NCI-H1930 (cell line): ENCODE results near the gene BCL11B.
"Not testable (repeated sequence)": the region's sequence is repeated elsewhere in the genome, so short reads cannot be mapped to it uniquely, and the experiment has no call there.

Experiments
- DNase-seq, 2 experiments: peaks; one replicate each; lab custom pipeline; 2025; lab: John Stamatoyannopoulos, UW

Gene BCL11B

GRCh38 chr14:99239661-99240092 lies 32.3 kb downstream of the BCL11B start:
- DNase-seq = no peak

DNA sequence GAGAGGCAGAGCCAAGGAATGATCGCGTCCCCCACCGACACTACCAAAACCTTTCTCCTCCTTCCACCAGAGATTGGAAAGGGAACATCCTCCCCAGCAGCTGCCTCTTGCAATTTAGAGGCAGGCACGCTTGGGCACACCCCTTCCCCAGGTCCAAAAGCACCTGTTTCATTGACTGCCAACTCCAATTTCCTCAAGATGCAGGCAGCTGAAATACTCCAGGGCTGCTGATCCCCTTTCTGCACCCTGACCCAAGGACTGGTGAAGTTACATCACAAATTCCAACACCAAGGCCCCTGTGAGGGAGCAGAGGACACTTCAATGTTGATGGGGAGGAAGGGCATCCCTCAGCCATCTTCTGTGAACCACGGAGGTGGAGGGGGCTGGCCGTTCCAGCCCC lies 33.8 kb downstream of the BCL11B start:
- no peak for DNase-seq

- no peak for DNase-seq
These were observed 34.7 kb downstream of the BCL11B start for GRCh38 chr14:99237288-99237687.

- DNase-seq = no peak
These were observed 35.4 kb downstream of the BCL11B start for GRCh38 chr14:99236386-99237138.

DNA sequence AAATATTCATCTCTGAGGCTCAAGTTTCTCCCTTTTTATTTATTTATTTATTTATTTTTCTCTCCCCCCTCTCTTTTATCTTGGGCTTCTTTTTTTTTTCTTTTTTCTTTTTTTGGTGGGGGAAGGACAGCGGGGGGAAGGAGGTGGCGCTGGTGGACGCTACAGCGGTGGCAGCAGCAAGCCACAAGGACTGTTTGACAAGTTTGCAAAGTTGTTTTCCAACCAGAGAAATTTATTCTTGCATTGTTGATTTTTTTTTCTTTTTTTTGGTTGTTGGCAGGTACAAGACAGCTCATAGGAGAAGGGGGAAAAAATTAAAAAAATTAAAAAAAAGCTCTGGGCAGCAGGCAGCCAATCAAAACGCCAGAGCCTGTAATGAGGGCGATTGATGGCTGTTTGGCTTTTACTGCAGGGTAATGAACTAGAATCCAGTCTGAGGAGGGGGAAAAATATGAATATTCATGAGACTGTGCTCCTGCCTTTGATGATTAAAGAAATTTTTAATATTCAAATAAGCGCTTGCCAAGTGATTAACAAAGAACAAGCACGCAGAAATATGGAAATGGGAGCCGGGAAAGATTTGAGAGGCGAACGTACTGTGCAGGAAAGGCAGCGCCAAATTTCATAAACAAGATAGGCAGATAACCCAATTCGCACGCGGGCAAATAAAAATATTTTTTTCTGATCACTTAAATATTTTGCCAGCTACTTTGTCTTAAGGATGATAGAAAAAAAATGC lies 36.2 kb downstream of the BCL11B start:
- no peak for DNase-seq

- no peak for DNase-seq
These were observed 36.9 kb downstream of the BCL11B start for GRCh38 chr14:99234961-99235571.

GRCh38 chr14:99234355-99234754 lies 37.6 kb downstream of the BCL11B start:
- DNase-seq = no peak

GRCh38 chr14:99233222-99234035 lies 38.6 kb downstream of the BCL11B start:
- DNase-seq = no peak

DNA sequence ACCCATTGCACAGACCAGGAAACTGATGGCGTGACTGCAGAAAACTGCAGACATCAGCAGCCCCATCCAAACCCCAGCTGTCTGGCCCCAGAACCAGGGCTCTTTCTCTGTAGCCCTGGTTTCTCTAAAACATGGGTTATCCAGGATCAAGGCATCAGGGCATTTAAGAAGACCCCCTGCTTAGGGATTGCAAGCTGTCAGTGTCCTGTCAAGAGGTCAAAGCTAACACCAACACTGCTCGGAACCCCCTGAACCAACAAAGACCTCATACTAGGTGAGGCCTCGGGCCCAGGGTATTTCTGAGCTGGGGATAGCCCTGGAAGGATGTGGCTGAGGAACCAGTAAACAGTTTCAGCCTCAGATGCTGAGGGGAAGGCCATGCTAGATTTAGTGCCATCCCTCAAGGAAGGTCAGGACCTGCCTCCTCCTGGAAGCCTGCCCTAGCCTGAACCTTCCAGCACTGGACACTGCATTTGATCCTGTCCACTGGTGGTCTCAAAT lies 39.2 kb downstream of the BCL11B start:
- no peak for DNase-seq

DNA sequence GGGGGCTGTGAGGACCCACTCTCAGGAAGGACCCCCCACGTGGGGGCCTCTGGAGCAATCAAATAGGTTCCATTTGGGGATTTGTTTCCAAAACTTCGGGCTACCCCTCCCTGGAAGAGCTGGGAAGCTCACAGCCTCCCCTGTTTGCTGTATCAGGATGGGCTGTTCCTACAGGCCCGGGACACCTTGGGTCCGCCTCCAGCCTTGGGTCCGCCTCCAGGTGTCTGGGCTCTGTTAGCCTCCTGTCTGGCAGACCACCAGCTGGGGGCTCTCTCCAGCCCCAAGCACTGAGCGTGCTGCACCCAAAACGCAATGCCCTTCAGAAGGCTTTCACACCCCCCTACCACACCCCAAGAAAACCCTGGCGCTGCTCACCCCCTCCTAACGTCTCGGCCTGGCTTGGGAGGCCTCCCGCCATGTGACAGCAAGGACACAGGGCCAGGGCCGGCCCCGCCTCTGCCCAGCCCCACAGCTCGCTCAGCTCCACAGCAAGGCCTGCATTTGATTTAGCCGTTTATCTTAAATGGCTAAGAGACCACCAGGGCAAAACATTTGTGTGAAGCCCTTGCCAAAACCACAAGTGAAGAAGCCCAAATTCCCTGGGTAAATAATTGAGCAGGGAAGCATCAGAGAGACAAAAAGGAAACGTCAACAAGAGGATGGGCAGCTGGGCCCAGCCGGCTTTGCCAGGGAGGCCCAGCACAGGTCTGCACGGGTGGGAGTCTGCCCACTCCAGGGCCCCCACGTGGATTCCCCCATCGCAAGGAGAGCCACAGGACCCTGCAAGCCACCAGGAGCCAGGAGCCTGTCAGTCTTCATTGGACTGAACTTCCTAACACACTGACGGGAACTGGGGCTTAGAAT lies 39.9 kb downstream of the BCL11B start:
- DNase-seq = no peak

DNA sequence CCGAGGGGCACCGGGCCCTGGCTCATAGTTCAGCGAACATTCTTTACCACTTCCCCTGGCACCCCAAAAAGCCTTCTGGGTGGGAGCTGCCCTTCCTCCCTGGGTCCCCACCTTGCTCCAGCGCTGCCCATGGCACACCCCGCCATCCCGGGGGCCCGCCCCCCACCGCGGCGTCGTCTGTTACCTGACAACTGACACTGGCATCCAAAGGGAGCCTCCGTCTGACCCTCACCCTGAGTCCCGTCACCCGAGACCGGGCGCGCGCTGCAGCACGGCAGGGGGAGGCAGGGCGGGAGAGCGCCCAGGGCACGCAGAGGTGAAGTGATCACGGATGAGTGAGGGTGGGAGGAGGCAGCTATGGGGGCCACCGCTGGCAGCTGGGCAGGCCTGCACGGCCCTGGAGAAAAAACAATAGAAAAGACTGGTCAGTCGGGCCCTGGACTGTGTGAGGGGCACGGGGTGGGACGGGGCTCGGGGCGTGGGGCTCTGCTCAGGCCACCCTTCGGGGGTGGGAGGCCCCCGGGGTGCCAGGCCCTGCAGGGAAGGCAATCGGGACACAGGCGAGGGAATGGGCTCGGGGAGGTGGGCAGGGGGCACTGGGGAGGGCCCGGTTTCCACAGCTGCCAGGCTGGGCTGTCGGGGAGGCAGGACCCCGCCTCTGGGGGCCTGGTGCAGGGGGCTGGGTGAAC lies 40.7 kb downstream of the BCL11B start:
- DNase-seq = no peak

GRCh38 chr14:99230208-99231151 lies 41.5 kb downstream of the BCL11B start:
- DNase-seq = no peak

DNA sequence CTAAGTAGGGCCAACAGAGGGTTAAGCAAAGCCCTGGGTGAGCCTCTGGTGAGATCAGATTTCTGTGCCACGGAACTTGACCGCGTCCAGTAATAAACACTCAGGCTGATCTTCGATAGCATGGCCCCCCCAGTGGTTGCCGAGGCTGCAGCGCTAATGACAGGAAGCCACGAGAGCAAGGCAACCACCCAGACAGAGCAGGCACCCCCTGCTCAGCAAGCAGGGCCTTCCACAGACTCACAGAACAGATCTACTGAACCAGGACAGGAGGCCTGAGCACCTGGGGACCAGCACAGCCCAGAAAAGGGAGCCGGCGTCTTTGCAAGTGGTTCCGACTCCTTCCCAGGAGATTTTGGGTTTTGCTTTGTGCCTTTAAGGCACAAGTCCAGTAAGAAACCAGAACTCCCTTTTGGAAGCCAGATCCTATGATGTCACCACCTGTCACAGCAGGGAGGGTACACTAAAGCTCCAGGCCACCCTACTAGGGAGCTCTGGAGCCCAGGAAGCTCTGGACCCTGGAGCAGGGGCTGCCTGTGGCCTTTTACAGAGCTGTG lies 42.3 kb downstream of the BCL11B start:
- DNase-seq = no peak

DNA sequence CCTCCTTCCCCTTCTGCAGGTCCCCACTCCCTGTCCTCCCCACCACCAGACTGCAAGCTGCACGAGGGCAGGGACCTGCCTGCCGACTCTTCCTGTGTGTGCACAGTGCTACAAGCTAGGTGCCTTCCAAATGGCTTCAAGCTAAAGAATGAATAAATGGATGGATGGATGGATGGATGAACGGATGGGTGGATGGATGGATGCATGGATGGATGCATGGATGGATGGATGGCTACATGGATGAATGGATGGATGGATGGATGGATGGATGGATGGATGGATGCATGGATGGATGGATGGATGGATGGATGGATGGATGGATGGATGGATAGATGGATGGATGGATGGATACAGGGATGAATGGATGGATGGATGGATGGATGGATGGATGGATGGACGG lies 43.2 kb downstream of the BCL11B start:
- not testable (repeated sequence) for DNase-seq

DNA sequence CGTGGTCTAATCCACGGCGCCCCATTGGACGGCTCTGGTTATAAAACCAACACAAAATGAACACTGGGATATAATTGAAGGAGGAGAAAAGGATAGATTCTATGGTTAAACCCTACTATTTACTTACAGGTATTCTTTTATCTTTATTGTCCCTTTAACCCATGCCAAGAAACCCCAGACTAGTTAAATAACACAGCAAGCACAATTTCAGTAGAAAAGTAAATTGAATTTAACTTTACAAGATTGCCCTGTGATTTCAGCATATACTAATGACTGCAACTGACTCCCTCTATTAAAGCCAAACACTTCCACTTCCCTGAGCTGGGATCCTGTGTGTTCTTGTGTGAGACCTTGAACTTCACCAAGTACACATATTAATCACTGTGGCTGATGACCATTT lies 45.3 kb downstream of the BCL11B start:
- DNase-seq = no peak

DNA sequence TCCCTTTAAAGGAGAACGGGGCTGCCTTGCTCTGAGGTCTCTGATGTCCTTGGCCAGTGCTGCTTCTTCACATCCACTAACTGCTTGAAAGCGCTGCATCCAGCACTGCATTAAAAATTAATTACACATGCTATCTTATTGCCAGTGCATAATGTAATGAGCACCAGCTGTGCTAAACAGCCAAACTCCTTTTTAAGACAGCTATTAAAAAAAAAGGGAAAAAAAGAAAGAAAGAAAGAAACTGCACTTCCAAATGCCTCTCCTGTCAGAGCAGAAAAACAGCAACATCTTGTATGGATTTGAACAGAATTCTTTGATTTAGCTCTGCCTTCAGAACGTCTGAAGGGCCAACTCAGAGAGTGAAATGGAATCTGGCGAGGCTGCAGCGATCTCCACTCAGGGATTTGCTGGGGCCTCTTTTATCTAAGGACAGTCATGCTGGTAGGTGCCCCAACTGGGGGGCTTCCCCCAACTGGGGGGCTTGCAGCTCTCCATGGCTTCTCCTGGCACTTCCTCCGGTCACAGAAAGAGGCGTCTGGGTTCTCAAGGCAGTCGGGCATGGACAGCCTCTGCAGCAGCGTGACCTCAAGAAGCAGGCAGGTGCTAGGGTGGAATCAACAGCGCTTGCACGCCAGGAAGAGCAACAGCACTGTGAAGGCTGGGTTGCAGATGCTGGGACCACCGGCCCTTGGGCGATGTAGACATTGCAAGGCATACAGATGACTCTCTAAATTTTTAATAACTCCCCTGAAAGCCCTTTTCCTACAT lies 46.4 kb downstream of the BCL11B start:
- no peak for DNase-seq

DNA sequence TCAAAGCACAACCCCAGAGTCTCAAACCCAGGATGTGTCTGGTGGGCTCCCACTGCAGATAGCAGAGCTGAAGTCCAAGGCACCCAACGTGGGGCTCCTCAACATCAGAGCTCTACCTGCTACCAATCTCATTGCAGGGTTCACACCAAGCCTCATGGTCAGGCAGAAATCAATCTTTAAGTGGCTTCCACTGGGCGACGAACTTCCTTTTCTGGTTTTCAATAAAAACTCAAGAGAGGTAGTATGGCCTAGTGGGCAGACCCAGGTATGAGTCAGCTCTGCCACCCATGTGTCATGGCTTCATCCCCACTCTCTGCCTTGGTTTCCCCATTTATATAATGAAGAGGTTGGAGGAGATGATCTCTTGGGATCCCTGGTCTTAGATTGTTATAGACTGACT lies 47.0 kb downstream of the BCL11B start:
- no peak for DNase-seq
